ENCODE data around the gene VAT1.

DNA sequence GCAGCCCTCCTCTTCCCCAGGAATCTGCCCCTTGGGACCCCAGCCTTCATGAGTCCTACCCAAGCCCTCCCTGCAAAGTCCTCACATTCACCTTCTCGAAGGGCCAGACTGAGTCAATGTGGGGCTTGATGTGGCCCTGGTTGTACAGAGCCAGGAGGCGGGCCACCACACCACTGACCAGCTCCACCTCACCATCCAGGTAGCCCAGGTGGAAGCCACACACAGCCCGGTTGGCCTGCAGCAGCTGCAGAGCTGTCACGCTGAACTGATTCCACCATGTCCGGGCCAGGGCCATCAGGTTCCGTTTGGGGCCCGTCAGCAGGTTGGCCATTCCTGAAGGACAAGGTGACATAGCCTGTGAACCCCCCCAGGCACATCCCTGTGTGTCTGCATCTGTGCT lies 6.0 kb downstream of the VAT1 start:
- no peak for TF ChIP-seq MEF2A (IDR thresholded peaks at IDR 0.05; ENCODE audit: borderline replicate concordance, low read depth)
- TF ChIP-seq TCF12 (IDR thresholded peaks at IDR 0.05): no peak
- TF ChIP-seq SMC3 (IDR thresholded peaks at IDR 0.05; ENCODE audit: low read depth, low read length): no peak
- TF ChIP-seq EZH2phosphoT487 (IDR thresholded peaks at IDR 0.05; ENCODE audit: borderline replicate concordance, low read depth): no peak
- no peak for TF ChIP-seq YY1 (IDR thresholded peaks at IDR 0.05; ENCODE audit: low read depth)
- TF ChIP-seq, protein P1, sequence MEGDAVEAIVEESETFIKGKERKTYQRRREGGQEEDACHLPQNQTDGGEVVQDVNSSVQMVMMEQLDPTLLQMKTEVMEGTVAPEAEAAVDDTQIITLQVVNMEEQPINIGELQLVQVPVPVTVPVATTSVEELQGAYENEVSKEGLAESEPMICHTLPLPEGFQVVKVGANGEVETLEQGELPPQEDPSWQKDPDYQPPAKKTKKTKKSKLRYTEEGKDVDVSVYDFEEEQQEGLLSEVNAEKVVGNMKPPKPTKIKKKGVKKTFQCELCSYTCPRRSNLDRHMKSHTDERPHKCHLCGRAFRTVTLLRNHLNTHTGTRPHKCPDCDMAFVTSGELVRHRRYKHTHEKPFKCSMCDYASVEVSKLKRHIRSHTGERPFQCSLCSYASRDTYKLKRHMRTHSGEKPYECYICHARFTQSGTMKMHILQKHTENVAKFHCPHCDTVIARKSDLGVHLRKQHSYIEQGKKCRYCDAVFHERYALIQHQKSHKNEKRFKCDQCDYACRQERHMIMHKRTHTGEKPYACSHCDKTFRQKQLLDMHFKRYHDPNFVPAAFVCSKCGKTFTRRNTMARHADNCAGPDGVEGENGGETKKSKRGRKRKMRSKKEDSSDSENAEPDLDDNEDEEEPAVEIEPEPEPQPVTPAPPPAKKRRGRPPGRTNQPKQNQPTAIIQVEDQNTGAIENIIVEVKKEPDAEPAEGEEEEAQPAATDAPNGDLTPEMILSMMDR (IDR thresholded peaks at IDR 0.05): no peak

Measured in SK-N-SH (cell line).